NOMO-1 treated with DMSO at 0.1 percent for 48 hours (cell line): ENCODE data around the gene CYS1.
"Not testable (repeated sequence)": the region's sequence is repeated elsewhere in the genome, so short reads cannot be mapped to it uniquely, and the experiment has no call there.

Experiments used
- DNase-seq: peaks from one replicate; lab custom pipeline; 2025; ENCODE audit not compliant: unreplicated experiment; lab: John Stamatoyannopoulos, UW

Gene CYS1

DNA sequence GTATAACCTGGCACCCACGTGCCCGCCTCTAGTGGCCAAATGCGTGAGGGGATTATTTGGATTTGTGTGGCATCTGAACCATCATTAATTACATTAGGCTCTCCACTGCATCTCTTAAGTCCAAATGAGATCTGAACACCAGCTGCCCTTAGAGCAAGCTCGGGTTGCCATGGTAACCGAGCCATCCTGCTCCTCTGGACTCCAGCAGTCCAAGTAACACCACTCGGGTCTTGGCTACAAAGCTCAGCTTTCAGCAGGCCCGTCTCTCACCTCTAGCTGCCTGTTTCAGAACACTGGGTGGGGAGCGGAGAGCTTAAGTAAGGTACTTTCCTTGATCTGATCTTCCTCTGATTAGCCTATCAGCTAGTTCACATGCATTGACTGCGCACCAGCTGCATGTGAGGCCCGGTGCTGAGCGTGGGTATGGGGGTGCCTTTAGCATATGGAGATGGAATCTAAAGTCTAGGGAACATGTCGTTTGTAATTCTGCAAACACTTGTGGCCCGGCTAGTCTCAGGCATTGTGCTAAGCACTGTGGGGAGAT lies 14.1 kb upstream of the CYS1 start:
- DNase-seq, result no peak

DNA sequence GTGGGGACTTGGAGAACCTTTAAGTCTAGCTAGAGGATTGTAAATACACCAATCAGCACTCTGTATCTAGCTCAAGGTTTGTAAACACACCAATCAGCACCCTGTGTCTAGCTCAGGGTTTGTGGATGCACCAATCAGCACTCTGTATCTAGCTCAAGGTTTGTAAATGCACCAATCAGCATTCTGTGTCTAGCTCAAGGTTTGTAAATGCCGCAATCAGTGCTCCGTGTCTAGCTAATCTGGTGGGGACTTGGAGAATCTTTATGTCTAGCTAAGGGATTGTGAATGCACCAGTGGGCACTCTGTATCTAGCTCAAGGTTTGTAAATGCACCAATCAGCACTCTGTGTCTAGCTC lies 11.7 kb upstream of the CYS1 start:
- not testable (repeated sequence) for DNase-seq

DNA sequence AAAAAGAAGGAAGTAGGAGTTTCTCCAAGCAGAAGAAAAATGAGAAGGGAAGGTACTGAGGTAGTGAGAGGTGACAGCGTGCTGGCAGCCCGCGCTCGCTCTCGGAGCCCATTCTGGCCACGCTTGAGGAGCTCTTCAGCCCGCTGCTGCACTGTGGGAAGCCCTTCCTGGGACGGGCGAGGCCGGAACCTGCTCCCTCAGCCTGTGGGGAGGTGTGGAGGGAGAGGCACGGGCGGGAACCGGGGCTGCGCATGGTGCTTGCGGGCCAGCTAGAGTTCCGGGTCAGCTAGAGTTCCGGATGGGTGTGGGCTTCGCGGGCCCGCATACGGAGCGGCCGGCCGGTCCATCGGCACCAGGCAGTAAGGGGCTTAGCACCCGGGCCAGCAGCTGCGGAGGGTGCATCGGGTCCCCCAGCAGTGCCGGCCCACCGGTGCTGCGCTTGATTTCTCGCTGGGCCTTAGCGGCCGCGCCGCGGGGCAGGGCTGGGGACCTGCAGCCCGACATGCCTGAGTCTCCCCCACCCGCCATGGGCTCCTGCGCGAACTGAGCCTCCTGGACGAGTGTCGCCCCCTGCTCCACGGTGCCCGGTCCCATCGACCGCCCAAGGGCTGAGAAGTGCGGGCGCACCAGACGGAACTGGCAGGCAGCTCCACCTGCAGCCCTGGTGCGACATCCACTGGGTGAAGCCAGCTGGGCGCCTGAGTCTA lies 11.1 kb upstream of the CYS1 start:
- peak; percentile 26 for DNase-seq

GRCh38 chr2:10089565-10090190 lies 9.5 kb upstream of the CYS1 start:
- peak; percentile 50 for DNase-seq

DNA sequence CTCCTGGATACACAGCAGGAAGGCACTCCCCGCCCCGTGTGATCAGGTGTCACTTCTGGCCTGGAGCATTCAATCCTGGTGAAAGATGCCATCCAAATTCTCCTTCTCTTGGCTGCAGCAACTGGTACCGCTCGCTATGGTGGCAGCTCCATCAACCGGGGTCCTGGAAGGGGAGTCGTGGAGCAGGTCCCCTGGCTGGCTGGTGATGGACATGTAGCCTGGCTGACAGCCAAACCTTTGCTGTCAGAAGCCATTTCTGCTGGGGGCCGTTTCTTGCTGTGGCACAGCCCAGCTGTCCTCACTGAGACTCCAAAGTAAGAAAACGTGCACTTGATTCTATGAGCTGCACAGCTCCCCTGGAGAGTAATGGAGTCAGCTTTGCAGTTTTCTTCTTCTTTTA lies 7.1 kb upstream of the CYS1 start:
- no peak for DNase-seq

GRCh38 chr2:10086950-10087349 lies 6.7 kb upstream of the CYS1 start:
- DNase-seq, result no peak

DNA sequence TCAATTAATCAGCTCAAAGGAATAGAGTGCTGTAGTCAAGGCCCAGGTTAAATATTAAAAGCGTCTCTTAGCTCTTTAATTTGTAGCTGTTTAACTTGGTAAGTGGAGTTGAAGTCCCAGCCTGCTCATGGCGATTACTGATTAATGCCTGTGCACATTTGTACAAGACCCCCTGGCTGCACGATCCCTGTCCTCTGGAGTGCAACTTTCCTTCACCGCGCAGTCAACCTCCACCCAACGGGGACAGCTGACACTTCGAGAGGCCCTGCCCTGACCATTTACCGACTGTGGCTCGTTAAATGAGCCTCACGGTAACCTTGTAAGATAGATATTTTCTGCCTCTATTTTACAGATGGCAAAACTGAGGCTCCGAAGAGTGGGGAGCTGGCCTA lies 5.5 kb upstream of the CYS1 start:
- DNase-seq, result no peak

- no peak for DNase-seq
Observed at GRCh38 chr2:10085043-10085667, 4.9 kb upstream of the CYS1 start.

DNA sequence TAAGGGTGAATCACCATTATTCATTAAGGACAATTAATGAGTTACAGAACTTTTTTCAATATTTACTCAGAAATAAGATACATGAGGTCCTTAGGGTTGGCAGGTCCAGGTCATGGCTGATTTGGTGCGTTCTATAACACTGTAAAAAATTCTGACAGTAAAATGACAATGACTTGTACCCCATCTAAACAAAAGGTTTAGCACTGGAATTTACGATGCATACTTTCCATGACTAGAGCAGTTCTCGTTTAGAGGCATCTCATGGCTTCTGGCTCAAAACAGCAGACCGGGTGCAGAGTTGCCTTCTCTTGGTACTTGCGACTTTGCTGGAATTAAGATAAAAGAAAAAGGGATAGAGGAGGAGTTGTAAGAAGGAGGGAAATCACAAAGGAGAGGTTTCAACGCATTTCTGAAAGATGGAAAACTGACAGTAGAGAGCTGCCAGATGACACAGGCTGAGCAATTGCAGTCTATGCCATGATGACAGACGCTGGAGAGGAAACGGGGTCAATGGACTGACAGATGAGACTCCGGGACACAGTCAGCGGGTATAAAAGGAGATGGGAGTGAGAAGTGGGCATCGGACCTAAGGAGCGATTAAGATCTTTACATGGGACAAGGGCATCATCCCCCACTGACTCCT lies 4.1 kb upstream of the CYS1 start:
- DNase-seq, result no peak

DNA sequence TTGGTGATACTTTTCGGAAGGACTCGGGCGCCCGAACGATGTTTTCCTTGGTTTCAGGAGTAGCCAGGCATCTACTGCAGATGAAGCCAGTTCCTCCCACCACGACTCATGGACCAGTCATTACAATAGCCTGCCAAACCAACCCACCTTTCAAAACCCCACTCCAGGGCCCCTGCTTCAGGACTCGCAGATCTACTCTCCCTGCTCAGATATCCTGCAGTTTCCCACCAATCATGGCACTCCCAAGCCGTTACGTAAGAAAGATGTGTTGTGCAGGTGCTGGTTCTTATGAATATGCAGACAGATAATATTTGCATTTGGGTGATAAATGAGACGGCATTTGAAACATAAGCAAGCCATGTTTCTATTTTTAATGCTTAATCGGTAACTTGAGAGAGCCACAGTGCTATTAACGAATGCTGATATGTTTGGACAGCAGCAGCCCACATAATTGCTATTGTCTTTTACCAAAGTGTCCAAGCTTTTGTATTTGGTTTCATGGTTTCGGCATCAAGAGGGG lies 3.5 kb upstream of the CYS1 start:
- no peak for DNase-seq

DNA sequence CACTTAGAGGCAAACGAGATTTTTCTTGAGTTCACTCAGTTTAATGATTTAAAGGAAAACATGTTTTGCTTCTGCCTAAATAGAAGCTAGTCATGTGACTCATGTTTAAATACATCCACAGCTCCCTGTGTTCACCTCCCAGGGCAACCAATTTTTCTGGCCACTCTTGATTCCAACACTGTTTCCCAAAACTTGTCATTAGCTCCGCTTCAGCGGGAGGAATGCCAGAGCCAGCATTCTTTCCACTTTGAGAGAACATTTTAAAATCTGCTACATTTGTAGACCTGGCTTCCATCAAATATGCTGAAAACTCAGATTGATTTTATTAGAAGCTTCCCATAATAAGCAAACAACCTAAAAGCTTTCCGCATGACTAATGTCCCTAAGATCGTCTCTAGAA lies 2.8 kb upstream of the CYS1 start:
- no peak for DNase-seq

DNA sequence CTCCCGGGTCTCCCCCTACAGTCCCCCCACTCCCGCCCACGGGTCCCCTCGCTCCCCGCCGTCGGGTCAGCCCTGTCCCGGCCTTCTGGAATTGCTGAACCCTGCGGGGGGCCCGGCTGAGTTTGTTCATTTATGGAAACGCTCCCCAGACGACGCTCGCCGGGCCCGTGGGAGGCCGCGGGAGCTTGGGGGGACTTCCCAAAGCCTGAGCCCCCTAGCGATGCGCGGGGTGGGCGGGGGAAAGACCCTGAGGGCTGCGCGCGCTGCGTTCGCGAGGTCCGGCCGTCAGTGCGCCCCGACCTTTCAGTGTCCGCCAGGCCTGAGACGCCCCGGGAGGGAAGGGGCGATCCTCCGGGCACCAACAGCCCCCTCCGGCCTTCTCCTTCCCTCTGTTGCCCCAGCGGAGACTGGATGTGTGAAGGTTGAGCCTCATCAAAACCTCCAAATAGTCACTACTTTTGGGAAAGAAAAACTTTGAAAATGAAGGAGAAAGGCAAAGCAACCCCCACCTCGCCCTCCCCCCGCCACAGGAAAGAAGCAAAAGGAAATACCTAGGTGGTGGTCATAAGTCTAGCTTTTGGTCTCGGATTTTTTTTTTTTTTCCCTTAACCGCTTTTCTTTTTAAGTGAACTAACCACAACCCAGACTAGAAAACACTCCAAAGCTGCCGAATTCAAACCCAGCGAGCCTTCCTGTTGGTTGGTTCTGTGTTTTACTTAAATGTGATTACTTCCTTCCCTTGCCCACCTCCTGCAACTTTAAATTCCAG lies 509 bp upstream of the CYS1 start:
- no peak for DNase-seq

- no peak for DNase-seq
Observed at GRCh38 chr2:10079266-10079869, 843 bp downstream of the CYS1 start.

GRCh38 chr2:10078704-10079265 lies 1.4 kb downstream of the CYS1 start:
- no peak for DNase-seq

DNA sequence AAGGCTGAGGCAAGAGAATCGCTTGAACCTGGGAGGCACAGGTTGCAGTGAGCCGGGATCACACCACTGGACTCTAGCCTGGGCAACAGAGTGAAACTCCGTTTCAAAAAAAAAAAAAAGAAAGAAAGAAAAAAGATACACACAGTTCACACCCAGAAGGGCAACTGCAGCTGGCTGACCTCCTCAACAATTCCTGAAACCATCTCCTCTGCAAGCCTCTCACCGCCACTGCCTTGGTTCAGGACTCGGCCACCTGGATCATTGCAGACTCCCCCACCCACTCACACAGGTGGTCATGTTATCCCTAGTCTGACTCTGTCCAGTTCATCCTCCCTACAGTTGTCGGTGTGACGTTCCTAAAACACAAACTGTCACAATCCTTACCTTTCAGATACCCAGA lies 2.2 kb downstream of the CYS1 start:
- DNase-seq, result no peak

DNA sequence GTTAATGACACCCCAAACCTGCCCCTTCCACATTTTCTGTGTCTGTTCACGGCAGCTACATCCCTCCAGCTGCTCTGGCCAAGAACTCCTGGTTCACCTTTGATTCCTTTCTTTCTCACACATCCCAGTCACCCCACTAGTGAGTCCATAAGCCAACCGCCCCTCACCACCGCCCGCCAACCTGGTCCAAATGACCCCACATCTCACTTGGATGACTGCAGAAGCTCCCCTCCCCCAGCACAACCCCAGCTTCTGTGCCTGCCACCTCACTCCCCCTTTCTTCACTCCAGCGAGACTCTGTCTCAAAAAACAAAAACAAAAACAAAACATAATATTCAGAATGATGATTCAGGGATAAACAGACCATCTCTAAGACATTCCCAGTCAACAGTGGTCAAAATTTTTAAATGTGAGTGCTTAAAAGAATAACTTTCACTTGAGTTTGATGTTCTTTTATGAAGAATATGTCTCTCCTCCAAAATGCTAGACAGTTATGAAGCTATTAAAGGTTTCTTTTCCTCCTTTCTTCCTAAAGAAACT lies 3.2 kb downstream of the CYS1 start:
- no peak for DNase-seq

- DNase-seq, result no peak
Observed at GRCh38 chr2:10076511-10076910, 3.7 kb downstream of the CYS1 start.

DNA sequence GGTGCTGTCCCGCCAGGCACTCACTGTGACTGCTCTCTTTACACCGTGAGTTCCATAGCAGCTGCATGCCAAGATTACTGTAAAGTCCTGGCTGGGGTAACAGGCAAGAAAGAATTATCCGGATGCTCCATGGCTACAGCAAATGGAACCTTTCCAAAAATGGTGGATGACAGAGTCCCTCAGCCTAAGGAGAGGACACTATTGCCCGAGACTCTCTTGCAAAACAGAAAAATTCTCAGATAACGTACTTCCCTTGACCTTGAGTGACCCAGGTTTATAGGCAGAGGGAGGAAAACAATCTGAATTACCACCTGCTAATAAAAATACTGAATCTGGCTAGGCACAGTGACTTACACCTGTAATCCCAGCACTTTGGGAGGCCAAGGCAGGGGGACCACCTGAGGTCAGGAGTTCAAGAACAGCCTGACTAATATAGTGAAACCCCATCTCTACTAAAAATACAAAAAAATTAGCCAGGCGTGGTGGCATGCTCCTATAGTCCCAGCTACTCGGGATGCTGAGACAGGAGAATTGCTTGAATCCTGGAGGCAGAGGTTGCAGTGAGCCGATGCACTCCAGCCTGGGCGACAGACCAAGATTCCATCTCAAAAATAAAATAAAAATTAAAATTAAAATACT lies 4.5 kb downstream of the CYS1 start:
- no peak for DNase-seq

GRCh38 chr2:10075101-10075500 lies 5.1 kb downstream of the CYS1 start:
- DNase-seq, result no peak
